K562 (cell line): ENCODE results near the gene NTRK1. TPM values are rescaled to one million over a fixed set of nuclear protein-coding genes. Genes with fewer than 3 reads are reported as not detected.

Experiments
- ATAC-seq: fragments of 200-7000 bp; cut with Tn5 transposase; 3 replicates; pipeline ENCODE4 v1.9.1; 2020; ENCODE audit warnings: moderate library complexity
- BruUV-seq: library from RNA; stranded (reverse); fragments of 400-500 nt; replicated peaks from 2 replicates; lab custom pipeline; 2021; lab: Mats Ljungman, UMichigan
- CTCF ChIA-PET: fragments of 300-600 bp; formaldehyde crosslinking; extraction: SDS; loops from one replicate; lab custom pipeline; 2021; ENCODE audit warnings: low intra/inter-chr PET ratio; lab: Yijun Ruan, JAX
- POLR2A ChIA-PET: fragments of 300-600, 350-650 bp; sonication (Branson Sonifier 250); formaldehyde crosslinking; extraction: SDS; loops from one replicate; lab custom pipeline; 2021; ENCODE audit warnings: antibody characterized with exemption, inconsistent platforms; lab: Yijun Ruan, JAX
- DNase-seq, 4 experiments: peaks; one replicate each; pipeline versions ENCODE4 v3.0.0 to v3.0.0-alpha.2; 2011 to 2018; ENCODE audit warnings: low spot score in 3 of 4, mixed read lengths in 3 of 4; ENCODE audit errors: extremely low read depth in 1 of 4
- FAIRE-seq: peaks from 2 replicates; lab custom pipeline; 2011; peaks lifted over from hg19 to GRCh38; lab: Jason Lieb, UNC
- H2AFZ ChIP-seq: 2 replicates; pipeline ENCODE4 v1.6.0; 2011; ENCODE audit warnings: low read depth, low read length, control low read depth, inconsistent platforms
- H3K27ac ChIP-seq: fragments of 200-600 bp; 3 replicates; pipeline ENCODE4 v1.8.0; 2011; ENCODE audit warnings: low read depth, mild to moderate bottlenecking, control low read depth, inconsistent platforms, low read length, moderate library complexity, mixed read lengths; ENCODE audit errors: extremely low read depth
- H3K27me3 ChIP-seq, 2 experiments: fragments of 300-600 bp in 1 of 2; 2 replicates in 1 of 2; 3 replicates in 1 of 2; pipeline versions ENCODE4 v1.6.0 to v1.8.0; 2011; ENCODE audit warnings: inconsistent platforms in 2 of 2, low read length in 2 of 2, mild to moderate bottlenecking in 1 of 2, mixed read lengths in 1 of 2, moderate library complexity in 1 of 2; ENCODE audit not compliant: control insufficient read depth in 2 of 2, insufficient read depth in 2 of 2
- H3K36me3 ChIP-seq: fragments of 300-600 bp; 3 replicates; pipeline ENCODE4 v1.8.0; 2011; ENCODE audit warnings: mild to moderate bottlenecking, low read length, inconsistent platforms; ENCODE audit not compliant: control insufficient read depth, insufficient read depth
- H3K4me1 ChIP-seq, 2 experiments: fragments of 200-600 bp in 1 of 2; replicated peaks in 1 of 2; 2 replicates in 1 of 2; 3 replicates in 1 of 2; pipeline versions ENCODE4 v1.5.1 to v1.8.0; 2011; ENCODE audit warnings: inconsistent platforms in 2 of 2, low read length in 2 of 2, mild to moderate bottlenecking in 1 of 2, mixed read lengths in 1 of 2, moderate library complexity in 1 of 2; ENCODE audit not compliant: control insufficient read depth in 2 of 2, insufficient read depth in 2 of 2
- H3K4me2 ChIP-seq: 2 replicates; pipeline ENCODE4 v1.6.1; 2011; ENCODE audit warnings: low read length, control low read depth, inconsistent platforms, mixed read lengths; ENCODE audit not compliant: insufficient read depth
- H3K4me3 ChIP-seq: fragments of 200-600 bp; sonication (generic), shearing (Covaris generic); 2 replicates; pipeline ENCODE4 v1.5.1; 2016; ENCODE audit warnings: control low read depth, inconsistent platforms
- H3K79me2 ChIP-seq: fragments of 200-600 bp; 3 replicates; pipeline ENCODE4 v1.8.0; 2011; ENCODE audit warnings: low read length, inconsistent platforms; ENCODE audit not compliant: control insufficient read depth, insufficient read depth
- H3K9ac ChIP-seq, 2 experiments: 2 replicates each; pipeline versions ENCODE4 v1.6.0 to v1.6.1; 2011; ENCODE audit warnings: low read depth in 2 of 2, low read length in 2 of 2, control low read depth in 1 of 2, inconsistent platforms in 1 of 2, mild to moderate bottlenecking in 1 of 2, mixed read lengths in 1 of 2; ENCODE audit not compliant: insufficient read depth in 1 of 2
- H3K9me1 ChIP-seq: one replicate; pipeline ENCODE4 v1.6.0; 2011; ENCODE audit warnings: inconsistent platforms, mild to moderate bottlenecking, low read length, moderate library complexity; ENCODE audit not compliant: control insufficient read depth, insufficient read depth
- H3K9me3 ChIP-seq: replicated peaks from 2 replicates; pipeline ENCODE4 v1.5.1; 2011; ENCODE audit warnings: low read depth, low read length, inconsistent platforms; ENCODE audit not compliant: control insufficient read depth, insufficient read depth
- H4K20me1 ChIP-seq: replicated peaks from 2 replicates; pipeline ENCODE4 v1.6.1; 2011; ENCODE audit warnings: low read length, inconsistent platforms, mixed read lengths; ENCODE audit not compliant: control insufficient read depth, insufficient read depth
- HCFC1 ChIP-seq: IDR thresholded peaks from 2 replicates; pipeline ENCODE4 v1.6.1; 2012; ENCODE audit warnings: low read depth, low read length, improper control_type of control experiment
- JUND ChIP-seq, 2 experiments: IDR thresholded peaks; 2 replicates in 1 of 2; 3 replicates in 1 of 2; pipeline ENCODE4 v1.6.1; 2011; ENCODE audit warnings: borderline replicate concordance in 2 of 2, low read depth in 2 of 2, low read length in 2 of 2, improper control_type of control experiment in 1 of 2, missing biosample characterization in 1 of 2, missing genetic modification characterization in 1 of 2, missing genetic modification reagents in 1 of 2
- POLR2B ChIP-seq: fragments of 450-650 bp; IDR thresholded peaks from 2 replicates; pipeline ENCODE4 v1.6.1; 2018; ENCODE audit warnings: low read depth; ENCODE audit not compliant: partially characterized antibody
- POLR2G ChIP-seq: fragments of 200-400 bp; formaldehyde crosslinking; IDR thresholded peaks from 2 replicates; pipeline ENCODE4 v1.6.1; 2017; ENCODE audit warnings: low read depth, mild to moderate bottlenecking, antibody characterized with exemption, low read length, moderate library complexity
- SIN3A ChIP-seq, 2 experiments: fragments of 150-350 bp in 1 of 2; IDR thresholded peaks; 2 replicates each; pipeline ENCODE4 v1.6.1; 2011 to 2016; ENCODE audit warnings: borderline replicate concordance in 2 of 2, low read depth in 2 of 2, low read length in 2 of 2, mild to moderate bottlenecking in 2 of 2, moderate library complexity in 2 of 2; ENCODE audit not compliant: control insufficient read depth in 1 of 2
- SRSF1 ChIP-seq: fragments of 200-400 bp; formaldehyde crosslinking; IDR thresholded peaks from 2 replicates; pipeline ENCODE4 v1.6.1; 2017; ENCODE audit warnings: mild to moderate bottlenecking, low read depth, low read length, moderate library complexity
- YBX1 ChIP-seq: fragments of 450-650 bp; IDR thresholded peaks from 2 replicates; pipeline ENCODE4 v1.7.1; 2016; ENCODE audit warnings: mild to moderate bottlenecking
- ZFPM2 ChIP-seq: fragments of 250-450 bp; sonication (Bioruptor Pico); IDR thresholded peaks from 2 replicates; pipeline ENCODE4 v1.5.1; 2022; ENCODE audit warnings: mild to moderate bottlenecking
- ZNF239 ChIP-seq: fragments of 250-450 bp; sonication (Bioruptor Pico); IDR thresholded peaks from 2 replicates; pipeline ENCODE4 v1.4.0; 2020; ENCODE audit warnings: mild to moderate bottlenecking
- WGBS: fragments of 100-300 bp; shearing (Covaris generic); methylation state at CpG from one replicate; pipeline ENCODE4 v1.1.6; 2016; ENCODE audit warnings: low coverage, mixed read lengths; ENCODE audit not compliant: insufficient coverage; ENCODE audit errors: missing lambda C conversion rate; 5-methylcytosine and 5-hydroxymethylcytosine counted together
- in situ Hi-C: fragments of 300-500 bp; cut with MboI; formaldehyde crosslinking; loops from 4 replicates; pipeline ENCODE4 v1.15.0; 2018; ENCODE audit warnings: inconsistent platforms, mixed read lengths
- intact Hi-C: fragments of 100-400 bp; cut with micrococcal nuclease; formaldehyde crosslinking; loops from 2 replicates; pipeline ENCODE4 v1.14.2; 2022
- polyA plus RNA-seq, 8 experiments: library from polyadenylated mRNA; depleted of rRNA in 4 of 8; stranded (reverse) in 5 of 8; unstranded in 3 of 8; fragments of >200 nt; fragmentation: Nextera tagmentation in 2 of 8; fragmentation: Illumina TruSeq in 1 of 8; extraction: Ambion mirVana in 2 of 8; extraction: Trizol in 1 of 8; gene quantifications; 2 replicates each; pipeline versions ENCODE4 v1.2.1 to v1.2.3, GENCODE V29; 2011 to 2014; ENCODE audit warnings: inconsistent platforms in 1 of 8, missing spikeins in 1 of 8
- total RNA-seq, 7 experiments: library from RNA; depleted of rRNA in 6 of 7; stranded (reverse); fragments of >200 nt in 6 of 7; fragmentation: Illumina TruSeq in 2 of 7; extraction: Trizol in 2 of 7; gene quantifications; 2 replicates each; pipeline versions ENCODE4 v1.2.1 to v1.2.3, GENCODE V29; 2011 to 2021; ENCODE audit warnings: low replicate concordance in 1 of 7
- TF ChIP-seq, protein P1 (sequence below): IDR thresholded peaks from 2 replicates; pipeline ENCODE4 v1.6.1; 2016; ENCODE audit warnings: missing genetic modification characterization, missing compliant biosample characterization
- TF ChIP-seq, protein P2 (sequence below): sonication (generic); formaldehyde crosslinking; IDR thresholded peaks from 2 replicates; pipeline ENCODE4 v1.8.0; 2023; ENCODE audit warnings: mild to moderate bottlenecking, missing genetic modification reagents

NTRK1 gene
- total and polyA plus RNA-seq, 9 of the 15 experiments (the other 6 are each of a cell fraction or from before 2014, with no cell fraction given), result 0.46 to 30.0 (median 7.9) TPM

DNA sequence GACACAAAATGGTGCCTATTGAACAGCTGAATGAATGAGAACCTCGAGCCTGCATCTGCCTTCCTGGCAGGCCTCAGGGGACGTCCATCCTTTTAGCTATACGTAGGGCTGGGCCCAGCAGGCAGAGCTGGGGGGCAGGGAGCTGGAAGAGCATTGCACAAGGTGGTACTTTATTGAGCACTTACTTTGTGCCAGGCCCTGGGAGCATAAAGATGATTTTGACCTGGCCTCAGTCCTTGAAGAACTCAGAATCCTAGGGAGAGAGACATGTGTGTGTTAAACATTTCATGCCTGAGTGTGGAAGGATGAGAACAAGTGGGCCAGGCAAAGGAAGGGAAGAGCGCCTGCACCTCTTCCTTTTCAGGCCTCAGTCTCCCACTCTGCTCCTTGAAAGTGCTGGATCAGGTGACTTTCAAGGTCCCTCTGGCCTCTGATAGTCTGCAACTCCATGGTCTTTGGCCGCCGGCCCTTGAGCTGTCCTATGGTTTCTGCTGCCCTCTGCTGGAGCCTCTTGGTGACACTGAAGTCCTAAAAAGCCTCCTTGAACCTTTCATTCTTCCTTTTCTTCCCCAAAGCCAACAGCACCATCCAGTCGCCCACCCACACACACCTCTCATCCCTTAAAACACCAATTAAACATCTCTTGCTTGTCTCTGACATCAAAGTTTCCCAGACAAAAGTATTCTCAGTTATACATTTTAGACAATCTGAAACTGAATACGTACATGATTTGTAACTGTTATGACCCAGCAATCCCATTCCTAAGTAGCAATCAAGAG lies 29.3 kb downstream of the NTRK1 start (continued):
- TF ChIP-seq, protein P1, sequence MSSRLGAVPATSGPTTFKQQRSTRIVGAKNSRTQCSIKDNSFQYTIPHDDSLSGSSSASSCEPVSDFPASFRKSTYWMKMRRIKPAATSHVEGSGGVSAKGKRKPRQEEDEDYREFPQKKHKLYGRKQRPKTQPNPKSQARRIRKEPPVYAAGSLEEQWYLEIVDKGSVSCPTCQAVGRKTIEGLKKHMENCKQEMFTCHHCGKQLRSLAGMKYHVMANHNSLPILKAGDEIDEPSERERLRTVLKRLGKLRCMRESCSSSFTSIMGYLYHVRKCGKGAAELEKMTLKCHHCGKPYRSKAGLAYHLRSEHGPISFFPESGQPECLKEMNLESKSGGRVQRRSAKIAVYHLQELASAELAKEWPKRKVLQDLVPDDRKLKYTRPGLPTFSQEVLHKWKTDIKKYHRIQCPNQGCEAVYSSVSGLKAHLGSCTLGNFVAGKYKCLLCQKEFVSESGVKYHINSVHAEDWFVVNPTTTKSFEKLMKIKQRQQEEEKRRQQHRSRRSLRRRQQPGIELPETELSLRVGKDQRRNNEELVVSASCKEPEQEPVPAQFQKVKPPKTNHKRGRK, result no peak
- TF ChIP-seq HCFC1 (0 out of 2 replicates have a peak, but pooled peaks have one; percentile 46), SIN3A (IDR thresholded peaks at IDR 0.05; ENCODE audit: borderline replicate concordance in 2 of 2, control insufficient read depth in 1 of 2, low read depth in 2 of 2, low read length in 2 of 2) (no peak), POLR2B (no peak)

DNA sequence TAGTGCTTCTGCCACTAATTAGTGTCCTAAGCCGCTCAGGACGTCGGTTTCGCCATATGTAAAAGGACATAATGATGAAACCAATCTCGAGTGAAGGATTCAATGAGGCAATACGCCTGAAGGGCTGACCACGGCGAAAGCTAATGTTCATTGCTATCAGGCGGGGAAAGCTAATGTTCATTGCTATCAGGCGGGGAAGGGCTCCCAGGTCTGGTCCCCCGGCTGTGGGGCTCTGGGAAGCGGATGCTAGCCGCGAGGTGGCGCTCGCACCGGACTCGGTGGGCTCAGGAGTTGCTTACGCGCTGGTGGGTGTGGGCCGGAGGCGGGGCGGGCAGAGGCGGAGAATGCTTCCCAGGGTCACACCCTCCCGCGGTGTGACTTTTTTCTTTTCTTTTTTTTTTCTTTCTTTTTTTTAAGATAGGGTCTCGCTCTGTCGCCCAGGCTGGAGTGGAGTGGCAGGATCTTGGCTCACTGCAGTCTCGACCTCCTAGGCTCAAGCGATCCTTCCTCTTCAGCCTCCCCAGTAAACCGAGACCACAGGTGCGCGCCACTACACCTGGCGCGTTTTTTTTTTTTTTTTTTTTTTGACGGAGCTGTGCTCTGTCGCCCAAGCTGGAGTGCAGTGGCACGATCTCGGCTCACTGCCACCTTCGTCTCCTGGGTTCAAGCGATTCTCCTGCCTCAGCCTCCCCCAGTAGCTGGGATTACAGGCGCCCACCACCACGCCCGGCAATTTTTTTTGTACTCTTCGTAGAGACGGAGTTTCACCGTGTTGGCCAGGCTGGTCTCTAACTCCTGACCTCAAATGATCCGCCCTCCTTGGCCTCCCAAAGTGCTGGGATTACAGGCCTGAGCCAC lies 31.8 kb downstream of the NTRK1 start:
- in situ Hi-C loops, result loop anchor here (5.0 kb wide), 1 partner anchor 35 kb away; no protein-coding TSS in a partner anchor
- Histone ChIP-seq H3K9me1 (no peaks in the 10 kb centered on the region), H3K36me3 (no peaks in the 10 kb centered on the region), H4K20me1 (no peaks in the 10 kb centered on the region), H3K9ac (peak overlapping the region in 1 of 2 experiments; percentile 50; a peak in 2 of 4 replicates), H2AFZ (peak overlapping the region; percentile 98), H3K79me2 (no peaks in the 10 kb centered on the region), H3K9me3 (no peaks in the 10 kb centered on the region), H3K27me3 (no peaks in the 10 kb centered on the region), H3K4me3 (no peak overlapping the region), H3K4me1 (peaks cover 30 to 48% of the 10 kb centered on the region in 2 experiments), H3K4me2 (peak overlapping the region; percentile 74), H3K27ac (no peak overlapping the region; the same call in 2 of the 3 replicates)
- intact Hi-C loops, result loop anchor here (1.0 kb wide), 2 partner anchors 28 to 182 kb away; partner anchors contain the start of gene LRRC71
- peak; percentile 94 for ATAC-seq
- ChIA-PET POLR2A (interaction anchor here (0.6 to 1.0 kb wide), 2 partner anchors 95 to 166 kb away, joined by 3 read pairs; no protein-coding TSS in a partner anchor), CTCF (interaction anchor here (0.6 to 2.9 kb wide), 10 partner anchors 9 to 267 kb away, joined by 3 to 19 read pairs (median 5); partner anchors contain the start of gene LRRC71)
- 15% methylated on average over 32 of the region's 48 CpGs for WGBS
- DNase-seq, result peak; percentile 91 to 96 (median 92)
- peak; percentile 87 for FAIRE-seq
- no TSS peak for BruUV-seq
- no peak for TF ChIP-seq SRSF1
- TF ChIP-seq JUND (IDR thresholded peaks at IDR 0.05; ENCODE audit: borderline replicate concordance, low read depth, low read length), result peak; percentile 71
- peak; percentile 41; the same call in 1 of the 3 replicates for TF ChIP-seq JUND (tag; IDR thresholded peaks at IDR 0.05; ENCODE audit: borderline replicate concordance, low read depth, low read length)
- no peak for TF ChIP-seq YBX1
- no peak for TF ChIP-seq ZFPM2 (CRISPR knock-in tag)
- peak; percentile 49; the same call in 1 of the 2 replicates for TF ChIP-seq POLR2G
- TF ChIP-seq ZNF239 (CRISPR knock-in tag), result no peak
- TF ChIP-seq, protein P2, sequence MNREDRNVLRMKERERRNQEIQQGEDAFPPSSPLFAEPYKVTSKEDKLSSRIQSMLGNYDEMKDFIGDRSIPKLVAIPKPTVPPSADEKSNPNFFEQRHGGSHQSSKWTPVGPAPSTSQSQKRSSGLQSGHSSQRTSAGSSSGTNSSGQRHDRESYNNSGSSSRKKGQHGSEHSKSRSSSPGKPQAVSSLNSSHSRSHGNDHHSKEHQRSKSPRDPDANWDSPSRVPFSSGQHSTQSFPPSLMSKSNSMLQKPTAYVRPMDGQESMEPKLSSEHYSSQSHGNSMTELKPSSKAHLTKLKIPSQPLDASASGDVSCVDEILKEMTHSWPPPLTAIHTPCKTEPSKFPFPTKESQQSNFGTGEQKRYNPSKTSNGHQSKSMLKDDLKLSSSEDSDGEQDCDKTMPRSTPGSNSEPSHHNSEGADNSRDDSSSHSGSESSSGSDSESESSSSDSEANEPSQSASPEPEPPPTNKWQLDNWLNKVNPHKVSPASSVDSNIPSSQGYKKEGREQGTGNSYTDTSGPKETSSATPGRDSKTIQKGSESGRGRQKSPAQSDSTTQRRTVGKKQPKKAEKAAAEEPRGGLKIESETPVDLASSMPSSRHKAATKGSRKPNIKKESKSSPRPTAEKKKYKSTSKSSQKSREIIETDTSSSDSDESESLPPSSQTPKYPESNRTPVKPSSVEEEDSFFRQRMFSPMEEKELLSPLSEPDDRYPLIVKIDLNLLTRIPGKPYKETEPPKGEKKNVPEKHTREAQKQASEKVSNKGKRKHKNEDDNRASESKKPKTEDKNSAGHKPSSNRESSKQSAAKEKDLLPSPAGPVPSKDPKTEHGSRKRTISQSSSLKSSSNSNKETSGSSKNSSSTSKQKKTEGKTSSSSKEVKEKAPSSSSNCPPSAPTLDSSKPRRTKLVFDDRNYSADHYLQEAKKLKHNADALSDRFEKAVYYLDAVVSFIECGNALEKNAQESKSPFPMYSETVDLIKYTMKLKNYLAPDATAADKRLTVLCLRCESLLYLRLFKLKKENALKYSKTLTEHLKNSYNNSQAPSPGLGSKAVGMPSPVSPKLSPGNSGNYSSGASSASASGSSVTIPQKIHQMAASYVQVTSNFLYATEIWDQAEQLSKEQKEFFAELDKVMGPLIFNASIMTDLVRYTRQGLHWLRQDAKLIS, result no peak; the same call in 1 of the 2 replicates
